B cell (primary cell): ENCODE results near the gene TTC9C. TPM values are rescaled to one million over a fixed set of nuclear protein-coding genes. Genes with fewer than 3 reads are reported as not detected.

ENCODE experiments used
- ATAC-seq: fragments of 200-7000 bp; cut with Tn5 transposase; one replicate; pipeline ENCODE4 v1.10.0; 2021; ENCODE audit warnings: low read depth, mild to moderate bottlenecking, moderate number of reproducible peaks, moderate library complexity
- CTCF ChIA-PET: fragments of 350-600 bp; sonication (Branson Sonifier 250); formaldehyde crosslinking; loops from one replicate; lab custom pipeline; 2021; ENCODE audit warnings: antibody characterized with exemption, inconsistent platforms; lab: Charles Lee
- POLR2A ChIA-PET: fragments of 350-600 bp; sonication (Branson Sonifier 250); formaldehyde crosslinking; loops from one replicate; lab custom pipeline; 2021; ENCODE audit warnings: antibody characterized with exemption; lab: Charles Lee
- DNase-seq: peaks from one replicate; pipeline ENCODE4 v3.0.0; 2013
- H2AFZ ChIP-seq: 2 replicates; pipeline ENCODE4 v1.6.1; 2012; ENCODE audit warnings: mild to moderate bottlenecking, low read depth, low read length; ENCODE audit not compliant: insufficient read depth, poor library complexity, severe bottlenecking
- H3K27ac ChIP-seq, 2 donors: 1 replicate in 1 of 2; 2 replicates in 1 of 2; pipeline ENCODE4 v1.5.1; 2012 to 2013; ENCODE audit warnings: low read length in 2 of 2, mild to moderate bottlenecking in 2 of 2, moderate library complexity in 1 of 2
- H3K27me3 ChIP-seq, 4 experiments: fragments of 200-600 bp in 1 of 4; sonication (generic) in 1 of 4; replicated peaks in 1 of 4; 1 replicate in 2 of 4; 2 replicates in 2 of 4; pipeline versions ENCODE4 v1.6.1 to v1.7.0; 2013 to 2016; ENCODE audit warnings: low read length in 3 of 4, mild to moderate bottlenecking in 2 of 4, mixed read lengths in 1 of 4, moderate library complexity in 1 of 4; ENCODE audit not compliant: insufficient read depth in 4 of 4, control insufficient read depth in 3 of 4; ENCODE audit errors: control extremely low read depth in 1 of 4
- H3K36me3 ChIP-seq, 2 experiments: replicated peaks in 1 of 2; 1 replicate in 1 of 2; 2 replicates in 1 of 2; pipeline versions ENCODE4 v1.6.1 to v1.7.1; 2013; ENCODE audit warnings: low read length in 1 of 2; ENCODE audit not compliant: insufficient read depth in 2 of 2, control insufficient read depth in 1 of 2; ENCODE audit errors: control extremely low read depth in 1 of 2, extremely low read depth in 1 of 2
- H3K4me1 ChIP-seq, 2 donors: fragments of 200-600 bp in 1 of 2; sonication (generic) in 1 of 2; 1 replicate in 1 of 2; 2 replicates in 1 of 2; pipeline versions ENCODE4 v1.5.1 to v1.6.1; 2013 to 2017; ENCODE audit warnings: low read length in 2 of 2; ENCODE audit not compliant: control insufficient read depth in 2 of 2, insufficient read depth in 2 of 2
- H3K4me2 ChIP-seq: replicated peaks from 2 replicates; pipeline ENCODE3; 2012; ENCODE audit warnings: mild to moderate bottlenecking, low read depth, low read length; ENCODE audit not compliant: poor library complexity, severe bottlenecking
- H3K4me3 ChIP-seq, 5 experiments: fragments of 200-600 bp in 1 of 5; sonication (generic) in 1 of 5; 1 replicate in 3 of 5; 2 replicates in 2 of 5; pipeline versions ENCODE4 v1.5.1 to v1.7.0; 2011 to 2016; ENCODE audit warnings: low read length in 4 of 5, mild to moderate bottlenecking in 4 of 5, low read depth in 2 of 5, control low read depth in 1 of 5, moderate library complexity in 1 of 5; ENCODE audit not compliant: insufficient read depth in 1 of 5; ENCODE audit errors: control extremely low read depth in 1 of 5, extremely low read depth in 1 of 5
- H3K79me2 ChIP-seq: fragments of 200-600 bp; sonication (generic); one replicate; pipeline ENCODE4 v1.6.0; 2016; ENCODE audit warnings: low read length; ENCODE audit not compliant: control insufficient read depth, insufficient read depth
- H3K9ac ChIP-seq: fragments of 200-600 bp; sonication (generic); 2 replicates; pipeline ENCODE4 v1.6.1; 2017; ENCODE audit warnings: mild to moderate bottlenecking, low read length, moderate library complexity
- H3K9me3 ChIP-seq, 3 donors: one replicate each; pipeline versions ENCODE4 v1.6.1 to v1.7.1; 2013; ENCODE audit warnings: low read length in 2 of 3; ENCODE audit not compliant: control insufficient read depth in 2 of 3, insufficient read depth in 1 of 3; ENCODE audit errors: control extremely low read depth in 1 of 3
- H4K20me1 ChIP-seq: 2 replicates; pipeline ENCODE4 v1.6.0; 2012; ENCODE audit warnings: mild to moderate bottlenecking, low read length; ENCODE audit not compliant: insufficient read depth, control insufficient read depth, poor library complexity, severe bottlenecking
- H3K27ac Mint-ChIP-seq: one replicate; pipeline ENCODE4 v1.8.0; 2021; ENCODE audit warnings: mixed read lengths
- H3K27me3 Mint-ChIP-seq: one replicate; pipeline ENCODE4 v1.8.0; 2021; ENCODE audit warnings: mixed read lengths
- H3K4me1 Mint-ChIP-seq: one replicate; pipeline ENCODE4 v1.8.0; 2021; ENCODE audit warnings: mixed read lengths
- H3K4me3 Mint-ChIP-seq: one replicate; pipeline ENCODE4 v1.8.0; 2021; ENCODE audit warnings: mixed read lengths
- H3K9me3 Mint-ChIP-seq: one replicate; pipeline ENCODE4 v1.8.0; 2022; ENCODE audit warnings: mixed read lengths; ENCODE audit not compliant: insufficient read depth
- CTCF ChIP-seq: fragments of 200-600 bp; IDR thresholded peaks from one replicate; pipeline ENCODE4 v1.8.0; 2022; ENCODE audit warnings: antibody characterized with exemption, mild to moderate bottlenecking
- EZH2 ChIP-seq: IDR thresholded peaks from 2 replicates; pipeline ENCODE4 v1.6.1; 2012; ENCODE audit warnings: borderline replicate concordance, low read depth, mild to moderate bottlenecking, moderate library complexity, low read length; ENCODE audit not compliant: insufficient read depth, poor library complexity, severe bottlenecking
- WGBS: methylation state at CpG from one replicate; pipeline ENCODE4 v1.1.5; 2013; ENCODE audit warnings: missing lambda C conversion rate; ENCODE audit not compliant: insufficient coverage; 5-methylcytosine and 5-hydroxymethylcytosine counted together
- intact Hi-C: fragments of 100-400 bp; cut with micrococcal nuclease; formaldehyde crosslinking; loops from one replicate; pipeline ENCODE4 v1.10.0; 2022
- polyA plus RNA-seq: library from polyadenylated mRNA; depleted of rRNA; stranded (reverse); fragments of >200 nt; gene quantifications from 2 replicates; pipeline ENCODE4 v1.2.3, GENCODE V29; 2012
- total RNA-seq, 2 donors: library from RNA; stranded (reverse); fragments of 120-200 nt in 1 of 2; gene quantifications; 1 replicate in 1 of 2; 2 replicates in 1 of 2; pipeline versions ENCODE4 v1.2.3 to v1.2.4, GENCODE V29; 2013 to 2022

The TTC9C gene
- total and polyA plus RNA-seq, 2 donors (not counting 1 experiment from before 2014, with no cell fraction given), result 33.5 to 56.3 TPM

- Mint-ChIP-seq H3K4me3 (peak overlapping the region; percentile 92), H3K27me3 (no peaks in the 10 kb centered on the region), H3K27ac (peak overlapping the region; percentile 95), H3K9me3 (no peaks in the 10 kb centered on the region), H3K4me1 (peaks cover 65% of the 10 kb centered on the region)
- DNase-seq (peak; percentile 99), ATAC-seq (peak; percentile 76)
- no peaks in the 10 kb centered on the region for H3K9me3 ChIP-seq
- no peaks in the 10 kb centered on the region for H3K27me3 ChIP-seq
- H3K79me2 ChIP-seq, result peaks cover 25% of the 10 kb centered on the region
- ChIA-PET CTCF (interaction anchor here (0.8 to 1.4 kb wide), 6 partner anchors 18 to 115 kb away, joined by 3 to 5 read pairs (median 3); partner anchors contain the start of genes C11orf98, CSKMT, HNRNPUL2 and UQCC3), POLR2A (interaction anchor here (0.6 to 6.5 kb wide), 22 partner anchors 18 to 172 kb away, joined by 3 to 66 read pairs (median 5); partner anchors contain the start of genes B3GAT3, C11orf98, CSKMT and EEF1G)
- no peak for TF ChIP-seq CTCF
- no peak for TF ChIP-seq EZH2
- intact Hi-C loops, result loop anchor here (1.0 to 5.0 kb wide), 11 partner anchors 18 to 148 kb away; partner anchors contain the start of genes EEF1G, GANAB, HNRNPUL2 and INTS5
- peak overlapping the region; percentile 99 for H2AFZ ChIP-seq
- 2% methylated on average over 34 of the region's 47 CpGs for WGBS
- H3K4me3 ChIP-seq, result peak overlapping the region; percentile 66 to 91 (median 87)
- peak overlapping the region; percentile 89 for H3K9ac ChIP-seq
- peak overlapping the region; percentile 90 to 93 for H3K27ac ChIP-seq
- H3K4me2 ChIP-seq, result peak overlapping the region; percentile 95
- H3K4me1 ChIP-seq, result peaks cover 39 to 52% of the 10 kb centered on the region in 2 donors
- no peaks in the 10 kb centered on the region for H4K20me1 ChIP-seq
- peaks cover 0 to 33% of the 10 kb centered on the region in 2 experiments for H3K36me3 ChIP-seq
These were observed 18.9 kb upstream of the TTC9C start for GRCh38 chr11:62709247-62710000.
